ENCODE data around the gene MAN2A1. TPM values are rescaled to one million over a fixed set of nuclear protein-coding genes. Genes with fewer than 3 reads are reported as not detected.

The MAN2A1 gene
- total RNA-seq, 4 donors from 2014 or later, result 37.0 to 45.9 (median 39.8) TPM

- Histone ChIP-seq H3K4me3 (no peak overlapping the region), H3K27ac (no peak overlapping the region), H3K9me3 (no peaks in the 10 kb centered on the region), H3K27me3 (no peaks in the 10 kb centered on the region), H3K36me3 (no peaks in the 10 kb centered on the region), H3K4me1 (no peaks in the 10 kb centered on the region)
- 27% methylated on average over 2 of the region's 2 CpGs for WGBS
- no peak for DNase-seq (ENCODE audit: low spot score in 2 of 2)
- TF ChIP-seq POLR2AphosphoS5 (IDR thresholded peaks at IDR 0.05), result no peak
- TF ChIP-seq CTCF (IDR thresholded peaks at IDR 0.05), result no peak
- no peak for TF ChIP-seq EP300 (IDR thresholded peaks at IDR 0.05)
- TF ChIP-seq POLR2A (IDR thresholded peaks at IDR 0.05), result no peak
Measured at GRCh38 chr5:109903061-109903460, 213.3 kb downstream of the MAN2A1 start.

GRCh38 chr5:109905906-109906305 is 216.2 kb downstream of the MAN2A1 start:
- 74% methylated on average over 1 of the region's 1 CpG for WGBS
- no peak for DNase-seq (ENCODE audit: low spot score in 2 of 2)
- Histone ChIP-seq H3K27ac (no peak overlapping the region), H3K36me3 (no peaks in the 10 kb centered on the region), H3K4me3 (no peak overlapping the region), H3K4me1 (no peaks in the 10 kb centered on the region), H3K9me3 (no peaks in the 10 kb centered on the region), H3K27me3 (no peaks in the 10 kb centered on the region)
- TF ChIP-seq POLR2A (IDR thresholded peaks at IDR 0.05), result no peak
- TF ChIP-seq POLR2AphosphoS5 (IDR thresholded peaks at IDR 0.05), result no peak
- TF ChIP-seq EP300 (IDR thresholded peaks at IDR 0.05), result no peak
- TF ChIP-seq CTCF (IDR thresholded peaks at IDR 0.05), result no peak

- Histone ChIP-seq H3K4me1 (no peaks in the 10 kb centered on the region), H3K4me3 (no peak overlapping the region), H3K9me3 (no peaks in the 10 kb centered on the region), H3K27ac (no peak overlapping the region), H3K36me3 (no peaks in the 10 kb centered on the region), H3K27me3 (no peaks in the 10 kb centered on the region)
- DNase-seq (ENCODE audit: low spot score in 2 of 2), result no peak
- WGBS, result 83% methylated on average over 3 of the region's 3 CpGs
- TF ChIP-seq CTCF (IDR thresholded peaks at IDR 0.05) (no peak), EP300 (IDR thresholded peaks at IDR 0.05) (no peak), POLR2A (IDR thresholded peaks at IDR 0.05) (no peak), POLR2AphosphoS5 (IDR thresholded peaks at IDR 0.05) (no peak)
Measured at GRCh38 chr5:109907189-109907588, 217.5 kb downstream of the MAN2A1 start.

- TF ChIP-seq POLR2AphosphoS5 (IDR thresholded peaks at IDR 0.05), result no peak
- TF ChIP-seq EP300 (IDR thresholded peaks at IDR 0.05), result no peak
- TF ChIP-seq POLR2A (IDR thresholded peaks at IDR 0.05), result no peak
- no peak for TF ChIP-seq CTCF (IDR thresholded peaks at IDR 0.05)
- H3K4me1 ChIP-seq, result no peaks in the 10 kb centered on the region
- no peak for DNase-seq (ENCODE audit: low spot score in 2 of 2)
- no peaks in the 10 kb centered on the region for H3K9me3 ChIP-seq
- H3K36me3 ChIP-seq, result no peaks in the 10 kb centered on the region
- 54% methylated on average over 2 of the region's 2 CpGs for WGBS
- H3K4me3 ChIP-seq, result no peak overlapping the region
- no peak overlapping the region for H3K27ac ChIP-seq
- no peaks in the 10 kb centered on the region for H3K27me3 ChIP-seq
Measured at GRCh38 chr5:109907731-109908130, 218.0 kb downstream of the MAN2A1 start.

- Histone ChIP-seq H3K4me3 (no peak overlapping the region), H3K27me3 (no peaks in the 10 kb centered on the region), H3K4me1 (no peaks in the 10 kb centered on the region), H3K9me3 (no peaks in the 10 kb centered on the region), H3K36me3 (no peaks in the 10 kb centered on the region), H3K27ac (no peak overlapping the region)
- DNase-seq (ENCODE audit: low spot score in 2 of 2), result no peak
- WGBS, result 89% methylated on average over 3 of the region's 3 CpGs
- no peak for TF ChIP-seq POLR2A (IDR thresholded peaks at IDR 0.05)
- TF ChIP-seq EP300 (IDR thresholded peaks at IDR 0.05), result no peak
- TF ChIP-seq CTCF (IDR thresholded peaks at IDR 0.05), result no peak
- TF ChIP-seq POLR2AphosphoS5 (IDR thresholded peaks at IDR 0.05), result no peak
Measured at GRCh38 chr5:109908366-109908765, 218.6 kb downstream of the MAN2A1 start.
